Esophagus (tissue), 2 donors: ENCODE results near the gene GZF1. TPM values are rescaled to one million over a fixed set of nuclear protein-coding genes. Genes with fewer than 3 reads are reported as not detected.

ENCODE experiments used
- H3K27ac ChIP-seq, 2 donors: one replicate each; pipeline ENCODE4 v1.5.1; 2013; ENCODE audit warnings: low read depth in 2 of 2, mild to moderate bottlenecking in 2 of 2, inconsistent platforms in 1 of 2, low read length in 1 of 2, moderate library complexity in 1 of 2
- H3K27me3 ChIP-seq, 2 donors: one replicate each; pipeline ENCODE4 v1.6.1; 2013; ENCODE audit warnings: low read length in 2 of 2, control low read depth in 1 of 2, mild to moderate bottlenecking in 1 of 2; ENCODE audit not compliant: insufficient read depth in 2 of 2, control insufficient read depth in 1 of 2
- H3K36me3 ChIP-seq, 2 donors: one replicate each; pipeline ENCODE4 v1.6.1; 2013; ENCODE audit warnings: low read length in 1 of 2; ENCODE audit not compliant: control insufficient read depth in 2 of 2, insufficient read depth in 2 of 2
- H3K4me1 ChIP-seq, 2 donors: one replicate each; pipeline ENCODE4 v1.6.1; 2013; ENCODE audit warnings: low read length in 1 of 2; ENCODE audit not compliant: control insufficient read depth in 2 of 2, insufficient read depth in 2 of 2
- H3K4me3 ChIP-seq, 2 donors: one replicate each; pipeline ENCODE4 v1.5.1; 2013; ENCODE audit warnings: low read length in 2 of 2, mild to moderate bottlenecking in 2 of 2, low read depth in 1 of 2, moderate library complexity in 1 of 2
- H3K9me3 ChIP-seq, 2 donors: one replicate each; pipeline ENCODE4 v1.6.1; 2013; ENCODE audit warnings: mild to moderate bottlenecking in 2 of 2, low read depth in 1 of 2, low read length in 1 of 2, moderate library complexity in 1 of 2; ENCODE audit not compliant: control insufficient read depth in 2 of 2, insufficient read depth in 1 of 2
- WGBS, 2 donors: extraction: QIAGEN DNeasy Blood & Tissue Kit; methylation state at CpG; one replicate each; pipeline ENCODE4 v1.1.7; 2013; 5-methylcytosine and 5-hydroxymethylcytosine counted together
- polyA plus RNA-seq, 2 donors: library from polyadenylated mRNA; stranded (reverse); fragments of 200-250 nt; gene quantifications; one replicate each; pipeline ENCODE4 v1.2.3, GENCODE V29; 2013
- donor health status: healthy with polysubstance abuse.
- donor health status: Bipolar disorder and iron deficiency.

The GZF1 gene
- 1 to 10 TPM; 3.2 to 3.6 TPM for polyA plus RNA-seq

GRCh38 chr20:23361476-23362391, at the start of gene GZF1:
Gene GZF1 (plus strand): TSS chr20:23362182. CDS start chr20:23364384, 2,202 bp downstream.
- peaks cover 0 to 8% of the 10 kb centered on the region in 2 donors for H3K4me1 ChIP-seq
- H3K36me3 ChIP-seq = peaks cover 0 to 12% of the 10 kb centered on the region in 2 donors
- peak within 1 kb of the TSS; percentile 94 to 98 for H3K27ac ChIP-seq
- WGBS, 2 donors = 0 to 1% methylated on average over 108 to 114 of the region's 114 CpGs
- H3K4me3 ChIP-seq = peak within 1 kb of the TSS; percentile 70 to 88
- H3K9me3 ChIP-seq = no peaks in the 10 kb centered on the region
- H3K27me3 ChIP-seq = no peaks in the 10 kb centered on the region

DNA sequence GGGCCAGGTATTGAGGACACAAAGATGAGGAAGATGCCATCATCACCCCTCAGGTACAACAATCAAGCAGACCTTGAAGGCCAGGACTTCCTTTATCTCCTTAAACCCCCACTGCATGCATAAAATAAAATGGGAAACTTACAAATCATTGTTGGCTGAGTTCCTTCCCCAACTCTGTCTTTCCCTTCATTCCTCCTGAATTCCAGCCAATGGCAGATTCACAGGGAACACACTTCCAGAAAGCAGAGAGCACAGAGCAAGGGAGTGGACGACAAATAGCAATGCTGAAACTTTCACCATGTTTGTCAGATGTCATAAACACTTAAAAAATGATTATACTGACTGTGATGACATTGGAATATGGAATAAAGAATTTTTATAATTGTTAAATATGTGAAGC, 48.7 kb upstream of the GZF1 start:
- H3K27ac ChIP-seq = no peak overlapping the region
- H3K4me3 ChIP-seq = no peak overlapping the region
- H3K4me1 ChIP-seq = no peaks in the 10 kb centered on the region
- WGBS, 2 donors = 67 to 77% methylated on average over 1 of the region's 1 CpG
- H3K27me3 ChIP-seq = no peaks in the 10 kb centered on the region
- no peaks in the 10 kb centered on the region for H3K36me3 ChIP-seq
- H3K9me3 ChIP-seq = no peaks in the 10 kb centered on the region

- H3K9me3 ChIP-seq = peaks cover 0 to 2% of the 10 kb centered on the region in 2 donors
- no peak overlapping the region for H3K4me3 ChIP-seq
- H3K36me3 ChIP-seq = no peaks in the 10 kb centered on the region
- WGBS, 2 donors = 86 to 87% methylated on average over 5 of the region's 5 CpGs
- no peaks in the 10 kb centered on the region for H3K4me1 ChIP-seq
- no peaks in the 10 kb centered on the region for H3K27me3 ChIP-seq
- H3K27ac ChIP-seq = peak overlapping the region in 1 of 2 donors; percentile 20
These were observed 47.3 kb upstream of the GZF1 start for GRCh38 chr20:23314699-23315098.

GRCh38 chr20:23315099-23315498, 46.9 kb upstream of the GZF1 start:
- no peak overlapping the region for H3K4me3 ChIP-seq
- H3K4me1 ChIP-seq = no peaks in the 10 kb centered on the region
- H3K36me3 ChIP-seq = no peaks in the 10 kb centered on the region
- no peak overlapping the region for H3K27ac ChIP-seq
- peaks cover 0 to 2% of the 10 kb centered on the region in 2 donors for H3K9me3 ChIP-seq
- WGBS, 2 donors = 36 to 45% methylated on average over 9 of the region's 9 CpGs
- no peaks in the 10 kb centered on the region for H3K27me3 ChIP-seq

DNA sequence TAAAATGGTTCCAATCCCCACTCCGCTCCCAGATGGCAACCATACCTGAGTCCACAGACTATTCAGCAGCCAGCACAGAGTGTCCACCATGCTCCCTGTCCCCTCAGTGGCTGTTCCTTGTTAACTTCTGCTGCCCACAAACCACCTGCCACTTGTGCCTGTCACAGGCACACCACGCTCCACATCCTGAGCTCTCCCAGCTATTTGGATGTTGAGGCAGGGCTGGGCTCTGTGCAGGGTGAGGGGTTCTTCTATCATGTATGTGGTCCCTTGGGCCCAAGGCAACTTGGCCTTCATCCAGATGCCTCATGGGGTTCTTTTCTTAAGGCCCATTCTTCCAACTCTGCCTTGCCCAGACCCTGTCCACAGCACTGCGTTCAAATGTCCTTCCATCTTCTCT, 45.4 kb upstream of the GZF1 start:
- Histone ChIP-seq H3K4me1 (no peaks in the 10 kb centered on the region), H3K4me3 (no peak overlapping the region), H3K27me3 (no peaks in the 10 kb centered on the region), H3K27ac (no peak overlapping the region), H3K36me3 (no peaks in the 10 kb centered on the region), H3K9me3 (peaks cover 0 to 2% of the 10 kb centered on the region in 2 donors)
- 93 to 95% methylated on average over 3 of the region's 3 CpGs for whole genome bisulfite sequencing, 2 donors

- no peaks in the 10 kb centered on the region for H3K36me3 ChIP-seq
- no peak overlapping the region for H3K4me3 ChIP-seq
- H3K27ac ChIP-seq = no peak overlapping the region
- peaks cover 0 to 2% of the 10 kb centered on the region in 2 donors for H3K9me3 ChIP-seq
- 91 to 95% methylated on average over 5 of the region's 5 CpGs for WGBS, 2 donors
- no peaks in the 10 kb centered on the region for H3K27me3 ChIP-seq
- H3K4me1 ChIP-seq = no peaks in the 10 kb centered on the region
These were observed 44.9 kb upstream of the GZF1 start for GRCh38 chr20:23317081-23317480.

GRCh38 chr20:23318347-23318746, 43.6 kb upstream of the GZF1 start:
- no peak overlapping the region for H3K27ac ChIP-seq
- H3K4me1 ChIP-seq = no peaks in the 10 kb centered on the region
- H3K27me3 ChIP-seq = no peaks in the 10 kb centered on the region
- WGBS, 2 donors = 72 to 76% methylated on average over 5 of the region's 5 CpGs
- H3K9me3 ChIP-seq = peaks cover 0 to 2% of the 10 kb centered on the region in 2 donors
- H3K4me3 ChIP-seq = no peak overlapping the region
- no peaks in the 10 kb centered on the region for H3K36me3 ChIP-seq

- WGBS, 2 donors = 80 to 82% methylated on average over 8 of the region's 8 CpGs
- Histone ChIP-seq H3K4me1 (no peaks in the 10 kb centered on the region), H3K4me3 (no peak overlapping the region), H3K27me3 (no peaks in the 10 kb centered on the region), H3K9me3 (peaks cover 0 to 2% of the 10 kb centered on the region in 2 donors), H3K27ac (no peak overlapping the region), H3K36me3 (no peaks in the 10 kb centered on the region)
These were observed 41.7 kb upstream of the GZF1 start for GRCh38 chr20:23320317-23320716.

DNA sequence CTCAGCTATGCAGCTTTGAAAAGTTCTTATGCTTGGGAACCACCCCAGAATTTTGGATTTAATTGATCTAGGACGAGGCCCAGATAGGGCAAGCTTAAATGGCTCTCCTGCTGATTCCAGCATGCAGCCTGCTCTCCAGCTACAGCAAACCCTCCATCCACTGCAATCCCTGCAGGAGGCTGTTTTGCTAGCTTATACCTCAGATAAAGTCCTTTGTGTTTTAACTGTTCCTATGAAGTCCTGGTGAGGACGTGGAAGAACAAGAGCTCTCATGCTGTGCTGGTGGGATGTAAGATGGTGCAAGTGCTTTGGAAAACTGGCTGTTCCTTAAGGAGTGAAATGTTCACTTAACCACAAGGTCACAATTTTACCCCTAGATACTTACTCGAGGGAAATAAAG, 36.9 kb upstream of the GZF1 start:
- H3K27me3 ChIP-seq = no peaks in the 10 kb centered on the region
- no peaks in the 10 kb centered on the region for H3K9me3 ChIP-seq
- no peak overlapping the region for H3K4me3 ChIP-seq
- H3K4me1 ChIP-seq = no peaks in the 10 kb centered on the region
- H3K36me3 ChIP-seq = no peaks in the 10 kb centered on the region
- WGBS, 2 donors = 70 to 82% methylated on average over 3 of the region's 3 CpGs
- H3K27ac ChIP-seq = no peak overlapping the region

GRCh38 chr20:23326774-23327173, 35.2 kb upstream of the GZF1 start:
- 79 to 92% methylated on average over 8 of the region's 8 CpGs for WGBS, 2 donors
- no peaks in the 10 kb centered on the region for H3K27me3 ChIP-seq

More at GRCh38 chr20:23326774-23327173, 35.2 kb upstream of the GZF1 start:
- Histone ChIP-seq H3K36me3 (no peaks in the 10 kb centered on the region), H3K4me3 (no peak overlapping the region), H3K9me3 (no peaks in the 10 kb centered on the region), H3K27ac (no peak overlapping the region), H3K4me1 (no peaks in the 10 kb centered on the region)
